GM21619 (cell line): ENCODE data around the gene ADGRG7.

Source experiments
- ATAC-seq: cut with Tn5 transposase; IDR thresholded peaks from one replicate; pipeline ENCODE4 v1.9.1; 2021; ENCODE audit not compliant: unreplicated experiment

The ADGRG7 gene

DNA sequence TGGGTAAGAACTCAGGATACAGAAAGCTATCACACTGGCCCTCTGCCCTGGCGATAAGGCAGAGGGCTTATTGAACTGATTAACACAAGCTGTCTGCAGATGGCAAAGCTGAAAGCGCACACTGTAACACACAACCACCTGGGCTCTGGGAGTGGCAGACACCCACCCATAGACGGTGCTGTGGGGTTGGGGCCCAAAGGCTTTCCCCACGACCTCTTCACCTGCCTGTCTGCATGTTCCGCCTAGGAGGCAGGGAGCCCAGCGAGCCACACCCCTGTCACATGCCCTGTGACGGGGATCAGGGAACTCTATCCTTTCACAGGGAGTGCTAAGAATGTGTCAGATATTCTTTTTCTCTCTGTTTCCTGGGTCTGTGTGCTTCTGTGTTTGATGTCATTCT is 87.8 kb downstream of the ADGRG7 start:
- no peak for ATAC-seq

DNA sequence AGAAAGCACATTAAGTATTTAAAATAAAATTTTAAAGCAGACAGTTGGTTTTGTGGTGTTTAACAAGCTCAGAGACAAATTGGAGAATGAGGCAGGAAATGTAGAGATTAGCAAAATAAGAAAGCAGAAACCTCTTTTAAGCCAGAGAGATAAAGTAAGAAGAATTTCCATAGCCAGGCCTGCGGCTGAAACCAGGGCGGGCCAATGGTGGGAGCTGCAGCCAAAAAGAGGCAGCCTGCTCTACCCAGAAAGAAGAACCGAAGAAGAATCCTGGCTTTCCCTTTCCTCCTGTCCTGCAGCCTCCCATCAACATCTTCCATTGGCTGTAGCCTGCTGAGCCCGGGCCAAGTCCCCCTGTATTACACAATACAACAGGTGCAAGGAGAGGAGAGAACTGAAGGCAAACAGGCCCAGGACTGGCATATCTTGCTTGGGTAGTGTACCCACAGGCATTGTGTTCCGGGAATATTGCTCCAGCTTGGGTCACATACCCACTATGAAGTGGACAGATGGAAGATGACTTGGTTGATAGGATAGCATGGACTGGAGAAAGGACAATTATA is 88.4 kb downstream of the ADGRG7 start:
- no peak for ATAC-seq

DNA sequence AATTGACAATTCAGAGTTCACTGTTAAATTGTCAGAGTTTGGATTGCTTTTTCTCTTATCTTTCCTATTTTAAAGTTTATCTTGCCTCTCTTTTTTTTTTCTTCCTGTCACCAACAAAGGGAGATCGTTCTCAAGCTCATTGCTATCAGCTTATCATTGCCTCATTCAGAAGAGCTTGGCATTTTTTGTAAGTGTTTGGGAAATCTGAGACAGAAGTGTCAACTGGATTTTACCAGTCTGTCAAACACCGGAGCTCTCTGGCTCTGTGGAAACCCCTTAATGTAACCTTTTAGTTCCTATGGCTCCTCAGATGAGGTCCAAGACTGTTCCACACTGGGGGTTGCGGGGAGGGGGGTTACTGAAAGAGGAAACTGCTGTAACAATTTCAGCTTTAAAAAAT is 89.3 kb downstream of the ADGRG7 start:
- no peak for ATAC-seq

DNA sequence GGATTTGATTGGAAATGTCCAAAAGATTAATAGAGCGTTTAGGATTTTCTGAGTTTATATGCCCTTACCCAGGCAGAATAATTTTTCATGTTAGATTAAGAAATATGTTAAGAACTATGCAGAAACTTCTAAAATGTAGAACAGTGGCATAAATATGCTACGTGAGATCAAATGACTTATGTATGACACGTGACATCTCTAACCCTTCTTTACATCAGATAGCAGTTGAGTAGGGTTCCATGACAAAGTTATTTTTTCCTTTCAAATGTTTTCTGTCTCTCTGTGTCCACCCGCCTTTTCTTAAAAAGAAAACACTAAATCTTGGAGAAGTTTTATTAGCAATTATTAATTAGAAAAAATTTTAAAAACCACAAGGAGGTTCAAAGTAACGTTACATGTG is 91.3 kb downstream of the ADGRG7 start:
- ATAC-seq: no peak

DNA sequence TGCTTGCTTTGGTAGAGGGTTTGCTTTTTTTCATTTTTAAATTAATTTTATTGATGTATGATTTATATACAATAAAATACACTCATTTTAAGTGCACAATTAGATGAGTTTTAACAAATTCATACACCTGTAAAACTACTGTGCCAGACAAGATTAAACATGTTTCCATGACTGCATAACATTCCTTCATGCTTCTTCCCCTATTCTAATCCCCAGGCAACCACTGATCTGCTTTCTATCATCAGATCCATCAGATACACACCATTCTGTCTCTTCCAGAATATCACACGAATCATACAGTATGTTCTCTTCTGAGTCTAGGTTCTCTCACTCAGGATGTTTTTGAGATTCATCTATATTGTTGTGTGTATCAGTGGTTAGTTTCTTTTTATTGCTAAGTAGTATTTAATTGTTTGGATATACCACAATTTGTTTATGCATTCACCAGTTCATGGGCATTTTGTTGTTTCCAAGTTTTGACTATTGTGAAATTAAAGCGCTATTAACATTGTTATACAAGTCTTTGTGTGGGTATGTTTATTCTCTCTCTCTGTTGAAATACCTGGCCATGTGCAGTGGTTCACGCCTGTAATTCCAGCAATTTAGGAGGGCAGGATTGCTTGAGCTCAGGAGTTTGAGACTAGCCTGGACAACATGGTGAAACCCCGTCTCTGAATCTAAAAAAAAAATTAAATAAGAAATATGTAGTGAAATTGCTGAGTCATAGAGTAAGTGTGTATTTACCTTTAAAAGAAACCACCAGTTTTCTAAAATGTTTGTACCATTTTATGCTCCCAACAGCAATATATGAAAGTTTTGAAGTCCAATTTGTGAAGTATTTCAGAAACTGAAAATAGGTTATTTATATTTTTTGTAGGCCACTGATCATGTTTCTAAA is 92.9 kb downstream of the ADGRG7 start:
- ATAC-seq: no peak

DNA sequence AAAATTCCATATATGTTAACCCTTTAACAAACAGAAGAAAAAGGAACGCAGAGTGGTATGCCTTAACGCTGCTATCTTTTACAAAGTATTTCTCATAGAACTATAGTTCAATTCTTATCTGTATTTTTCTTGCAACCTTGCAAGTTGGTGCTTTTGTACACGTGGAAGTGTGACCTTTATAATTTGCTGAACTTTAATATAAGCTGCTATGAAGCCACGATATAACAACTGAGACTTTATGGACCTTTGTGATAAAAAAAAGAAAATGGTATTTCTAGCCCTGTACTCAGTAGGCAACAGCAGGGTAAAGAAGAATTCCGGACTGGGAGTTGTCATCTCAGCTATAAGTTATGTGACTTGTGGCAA is 93.6 kb downstream of the ADGRG7 start:
- ATAC-seq: no peak

DNA sequence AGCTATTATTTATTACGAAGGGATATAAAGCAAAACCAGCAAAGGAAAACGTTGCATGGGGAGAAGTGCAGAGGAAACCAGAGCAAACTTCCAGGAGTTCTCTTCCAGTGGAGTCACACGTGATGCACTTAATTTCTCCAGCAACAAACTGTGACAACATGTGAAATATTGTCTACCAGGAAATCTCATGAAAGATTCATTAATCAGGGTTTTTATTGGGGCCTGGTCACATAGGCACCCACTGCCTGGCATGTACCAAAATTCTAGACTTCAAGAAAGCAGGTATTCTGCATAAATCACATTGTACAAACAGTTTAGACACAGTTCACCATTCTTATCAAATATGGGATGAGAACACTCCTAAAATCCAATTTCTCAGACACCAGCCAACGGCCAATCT is 94.5 kb downstream of the ADGRG7 start:
- ATAC-seq: no peak

DNA sequence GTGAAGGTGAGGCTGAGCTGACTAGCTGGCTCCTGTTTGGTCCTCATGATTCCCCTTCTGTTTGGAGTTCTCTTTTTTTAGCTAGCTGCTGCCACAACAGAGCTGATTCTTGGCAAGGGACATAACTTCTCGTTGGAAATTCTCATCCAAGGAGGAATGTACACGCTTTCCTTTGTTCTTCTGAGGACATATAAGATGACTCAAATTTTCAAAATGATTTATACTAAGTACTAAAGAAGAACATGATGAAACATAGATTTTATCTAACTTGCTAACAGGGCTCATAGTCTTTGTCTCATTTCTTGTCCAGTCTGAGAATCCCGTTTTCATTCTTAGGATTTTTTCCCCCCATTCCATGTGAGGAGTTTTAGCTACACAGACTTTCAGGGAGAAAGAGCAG is 97.0 kb downstream of the ADGRG7 start:
- ATAC-seq: no peak

DNA sequence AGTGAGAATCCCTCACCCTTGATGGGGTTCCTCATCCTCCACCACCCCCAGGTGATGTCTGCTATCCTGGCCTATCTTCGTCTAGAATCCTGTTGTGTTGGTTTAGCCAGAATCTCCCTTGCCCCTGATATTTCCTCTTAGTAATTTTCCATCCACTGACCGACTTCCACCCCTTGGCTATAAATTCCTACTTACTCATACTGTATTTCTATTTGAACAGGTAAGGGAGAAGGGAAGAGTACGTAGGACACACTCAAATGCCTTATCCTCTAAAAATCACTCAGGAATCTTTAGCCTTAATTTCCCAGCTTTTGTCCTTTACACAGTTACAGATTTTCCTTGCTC is 99.2 kb downstream of the ADGRG7 start:
- no peak for ATAC-seq

DNA sequence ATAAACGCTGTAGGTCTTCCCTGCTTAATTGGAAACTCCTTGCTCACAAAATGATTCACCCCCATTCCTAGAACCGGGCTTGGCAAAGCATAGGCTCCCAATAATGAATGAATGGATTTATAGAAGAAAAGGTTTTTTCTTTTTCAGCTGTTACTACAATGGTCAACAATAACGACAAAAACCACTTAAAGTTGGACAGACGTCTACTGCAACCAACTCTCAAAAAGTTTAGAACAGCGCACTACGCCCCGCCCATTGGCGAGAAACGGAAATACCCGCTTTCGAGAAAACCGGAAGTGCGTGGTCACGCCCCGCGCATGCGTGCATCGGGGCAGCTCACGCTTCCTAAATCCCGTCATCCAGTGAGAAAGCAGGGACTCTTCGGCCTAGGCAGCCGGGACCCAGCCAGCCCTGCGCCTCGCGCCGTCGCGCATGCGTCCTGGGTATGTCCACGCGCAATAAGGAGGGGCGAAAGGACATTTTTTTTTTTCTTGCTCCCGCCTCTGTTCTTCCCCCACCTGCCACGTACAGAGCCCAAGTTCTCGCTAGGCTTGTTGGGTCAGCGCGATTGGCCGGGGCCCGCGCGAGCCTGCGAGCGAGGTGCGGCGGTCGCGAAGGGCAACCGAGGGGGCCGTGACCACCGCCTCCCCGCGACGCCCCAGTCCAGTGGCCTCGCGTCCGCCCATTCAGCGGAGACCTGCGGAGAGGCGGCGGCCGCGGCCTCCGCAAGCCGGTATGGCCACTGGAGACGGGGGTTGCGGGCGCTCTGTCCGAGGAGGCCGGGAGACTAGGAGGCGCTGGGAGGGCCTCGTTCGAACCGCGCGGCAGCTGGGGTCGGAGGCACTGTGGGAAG is 99.8 kb downstream of the ADGRG7 start, which contains the start of gene TFG:
Gene TFG (plus strand): TSS at position 506 of the 853 bp plus-strand sequence. CDS start 4,192 bp downstream, outside the sequence.
- ATAC-seq: peak; percentile 92

DNA sequence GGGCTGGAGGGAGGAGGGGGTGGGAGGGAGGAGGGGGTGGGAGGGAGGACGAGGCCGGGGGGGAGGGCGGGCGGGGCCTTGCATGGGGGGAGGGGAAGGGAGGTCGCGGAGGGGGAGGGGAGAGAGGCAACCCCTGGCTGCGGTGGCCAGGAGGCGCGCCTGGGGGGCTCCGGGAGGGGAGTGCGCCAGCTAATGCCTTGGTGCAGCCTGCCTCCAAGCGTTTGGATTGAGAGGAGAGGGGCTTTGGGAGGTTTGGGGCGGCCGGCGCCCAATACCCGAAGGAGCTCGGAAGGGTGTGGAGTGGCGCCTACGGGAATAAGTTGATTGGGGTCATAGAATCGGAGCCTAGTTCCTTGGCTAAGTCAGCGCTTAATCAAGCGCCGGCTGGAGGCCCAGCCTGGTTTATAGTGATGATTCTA is 100.5 kb downstream of the ADGRG7 start:
- ATAC-seq: no peak

DNA sequence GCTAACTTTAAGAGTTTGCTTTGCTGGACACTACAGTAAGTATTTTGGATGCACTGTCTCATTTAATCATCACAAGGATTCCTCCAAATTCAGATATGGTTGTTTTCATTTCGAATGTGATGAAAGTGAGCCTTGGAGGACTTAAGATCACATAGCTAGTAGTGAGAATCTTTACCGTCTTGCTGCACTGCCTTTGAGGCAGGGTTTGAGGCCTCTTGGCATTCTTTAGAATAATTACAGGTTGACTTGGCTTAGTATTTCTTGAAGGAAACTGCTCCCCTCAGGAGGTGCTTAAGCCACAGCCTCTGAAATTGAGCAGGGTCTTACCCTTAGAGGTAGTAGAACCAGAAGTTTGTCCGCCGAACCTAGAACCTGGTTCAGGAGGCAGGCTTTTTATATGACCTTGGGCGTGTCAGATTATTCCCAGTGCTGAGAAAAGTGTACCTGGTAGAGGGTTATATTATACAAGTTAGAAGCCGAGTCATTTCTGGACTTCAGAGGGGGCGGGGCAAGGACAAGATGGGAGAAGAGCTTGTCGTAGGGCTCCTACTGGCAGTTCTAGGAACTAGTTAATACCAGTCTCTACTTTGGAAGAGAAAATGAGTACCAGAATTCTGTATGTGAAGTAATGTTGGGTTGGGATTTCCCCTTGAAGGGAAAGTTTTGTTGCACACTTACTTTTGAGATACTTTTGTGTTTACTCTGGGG is 101.0 kb downstream of the ADGRG7 start:
- ATAC-seq: peak; percentile 31

DNA sequence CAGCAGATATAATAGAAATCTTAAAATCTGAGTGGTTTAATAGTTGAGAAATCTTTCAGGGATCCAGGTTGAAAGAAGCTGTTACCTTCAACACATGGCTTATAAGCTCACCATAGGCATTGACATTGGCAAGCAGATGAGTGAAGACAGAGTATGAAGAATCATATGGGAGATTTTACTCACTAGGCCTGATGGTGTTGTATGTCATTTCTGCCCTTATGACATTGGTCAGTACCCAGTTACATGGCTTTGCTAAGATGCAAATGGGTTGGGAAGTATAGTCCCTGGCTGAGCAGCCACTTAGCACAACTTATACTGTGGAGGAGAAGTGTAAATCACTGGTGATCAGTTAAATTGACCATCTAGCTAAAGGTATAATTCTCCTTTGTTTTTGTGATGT is 105.8 kb downstream of the ADGRG7 start:
- ATAC-seq: no peak

DNA sequence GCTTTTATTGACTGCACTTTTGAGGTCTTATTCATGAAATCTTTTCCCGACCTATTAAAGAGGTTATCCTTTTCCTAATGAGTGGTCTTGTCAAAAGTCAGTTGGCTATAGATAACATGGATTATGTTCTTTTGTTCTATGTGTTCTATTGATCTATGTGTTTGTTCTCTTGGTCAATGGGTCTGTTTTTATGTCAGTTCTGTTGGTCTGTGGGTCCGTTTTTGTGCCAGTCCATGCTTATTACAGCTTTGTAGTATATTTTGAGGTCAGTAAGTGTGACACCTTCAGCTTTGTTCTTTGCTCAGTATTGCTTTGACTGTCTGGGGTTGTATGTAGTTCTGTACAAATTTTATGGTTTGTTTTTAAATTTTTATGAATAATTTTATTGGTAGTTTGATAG is 107.7 kb downstream of the ADGRG7 start:
- no peak for ATAC-seq

DNA sequence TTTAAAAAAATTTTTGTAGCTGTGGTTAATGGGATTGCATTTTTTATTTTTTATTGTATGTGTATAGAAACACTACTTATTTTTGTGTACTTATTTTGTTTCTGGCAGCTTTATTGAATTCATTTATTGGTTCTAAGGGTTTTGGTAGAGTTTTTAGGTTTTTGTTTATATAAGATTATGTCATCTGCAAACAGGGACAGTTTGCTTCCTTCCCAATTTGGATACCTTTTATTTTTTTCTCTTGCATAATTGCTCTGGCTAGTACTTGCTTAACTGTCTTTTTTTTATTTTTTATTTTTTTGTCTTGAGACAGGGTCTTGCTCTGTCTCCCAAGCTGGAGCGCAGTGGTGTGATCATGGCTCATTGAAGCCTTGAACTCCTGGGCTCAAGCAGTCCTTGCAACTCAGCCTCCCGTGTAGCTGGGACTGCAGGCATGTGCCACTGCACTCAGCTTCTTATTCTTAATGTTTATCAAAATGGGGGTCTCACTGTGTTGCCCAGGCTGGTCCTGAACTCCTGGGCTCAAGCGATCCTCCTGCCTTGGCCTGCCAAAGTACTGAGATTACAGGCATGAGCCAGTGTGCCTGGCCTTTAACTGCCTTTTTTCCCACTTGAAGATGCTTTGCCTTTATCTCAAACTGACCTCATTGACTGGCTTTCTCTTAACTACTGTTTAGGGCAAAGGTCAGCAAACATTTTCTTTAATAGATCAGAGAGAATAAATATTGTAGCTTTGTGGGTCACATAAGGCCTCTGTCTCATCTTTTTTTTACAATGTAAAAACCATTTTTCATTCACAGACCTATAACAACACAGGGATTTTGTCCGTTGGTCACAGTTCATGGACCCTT is 108.5 kb downstream of the ADGRG7 start:
- no peak for ATAC-seq

DNA sequence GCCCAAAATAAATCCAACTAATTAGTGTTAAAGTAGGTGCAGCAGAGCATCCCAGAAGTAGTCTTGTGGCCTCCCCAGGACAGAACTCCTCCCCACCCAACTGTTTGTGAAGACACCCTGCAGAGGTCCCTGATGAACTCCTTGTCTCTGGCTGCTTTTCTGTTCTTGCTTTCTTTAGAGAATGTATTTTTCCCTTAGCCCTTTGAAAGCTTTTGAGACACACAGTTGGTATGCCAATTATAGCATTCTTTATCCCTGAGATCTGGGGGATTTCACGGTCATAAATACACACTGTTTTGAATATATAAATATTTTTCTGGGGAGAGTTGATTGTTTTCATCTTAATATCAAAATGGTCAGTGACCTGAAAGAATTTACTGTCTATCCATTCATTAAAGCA is 109.7 kb downstream of the ADGRG7 start:
- ATAC-seq: no peak

DNA sequence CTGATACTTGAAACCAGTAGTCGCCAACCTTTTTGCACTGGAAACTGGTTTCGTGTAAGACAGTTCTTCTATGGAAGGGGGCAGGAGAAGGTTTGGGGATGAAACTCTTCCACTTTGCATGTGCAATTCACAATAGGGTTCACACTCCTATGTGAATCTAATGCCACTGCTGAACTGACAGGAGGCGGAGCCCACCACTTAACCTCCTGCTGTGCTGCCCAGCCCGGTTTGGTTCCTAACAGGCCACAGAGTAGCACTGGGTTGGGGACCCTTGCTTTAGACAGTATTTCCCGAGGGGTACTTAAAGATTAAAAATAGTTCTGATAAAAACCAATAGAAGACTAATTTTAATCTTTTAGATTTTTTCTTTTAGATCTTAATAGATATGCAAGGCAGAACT is 111.0 kb downstream of the ADGRG7 start:
- ATAC-seq: no peak

DNA sequence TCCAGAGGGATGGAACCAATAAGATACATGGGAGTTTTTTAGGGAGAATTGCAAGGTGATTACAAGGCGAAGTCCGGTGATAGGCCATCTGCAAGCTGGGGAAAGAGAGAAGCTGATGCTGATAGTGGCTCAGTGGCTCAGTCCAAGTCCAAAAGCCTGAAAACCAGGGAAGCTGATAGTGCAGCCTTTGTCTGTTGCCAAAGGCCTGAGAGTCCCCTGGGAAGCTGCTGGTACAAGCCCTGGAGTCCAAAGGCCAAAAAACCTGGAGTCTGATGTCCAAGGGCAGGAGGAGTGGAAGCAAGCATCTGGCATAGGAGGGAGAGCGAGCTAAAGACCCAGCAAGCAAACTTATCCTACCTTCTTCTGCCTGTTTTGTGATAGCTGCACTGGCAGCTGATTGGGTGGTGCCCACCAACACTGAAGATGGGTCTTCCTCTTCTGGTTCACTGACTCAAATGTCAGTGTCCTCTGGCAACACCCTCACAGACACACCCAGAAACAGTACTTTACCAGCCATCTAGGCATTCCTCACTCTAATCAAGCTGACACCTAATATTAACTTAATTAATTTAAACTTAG is 116.6 kb downstream of the ADGRG7 start:
- no peak for ATAC-seq

DNA sequence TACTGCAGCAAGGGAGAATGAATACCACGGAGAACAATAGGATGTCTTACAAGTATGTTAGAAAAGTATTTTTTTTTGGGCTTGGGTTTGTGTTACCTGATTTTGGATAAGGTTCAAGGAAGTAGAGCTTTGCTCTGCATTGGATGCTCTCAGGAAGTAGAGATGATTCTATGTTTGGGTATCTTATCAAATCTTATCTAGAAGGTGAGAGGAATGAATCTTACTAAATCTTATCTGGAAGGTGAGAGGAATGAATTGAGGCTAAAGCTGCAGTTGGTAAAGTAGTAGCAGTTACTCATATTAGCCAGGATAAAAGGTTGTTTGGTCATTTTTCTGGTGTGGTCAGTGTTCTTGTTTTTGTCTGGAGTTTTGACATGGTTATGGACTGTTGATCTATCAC is 117.3 kb downstream of the ADGRG7 start:
- ATAC-seq: no peak

DNA sequence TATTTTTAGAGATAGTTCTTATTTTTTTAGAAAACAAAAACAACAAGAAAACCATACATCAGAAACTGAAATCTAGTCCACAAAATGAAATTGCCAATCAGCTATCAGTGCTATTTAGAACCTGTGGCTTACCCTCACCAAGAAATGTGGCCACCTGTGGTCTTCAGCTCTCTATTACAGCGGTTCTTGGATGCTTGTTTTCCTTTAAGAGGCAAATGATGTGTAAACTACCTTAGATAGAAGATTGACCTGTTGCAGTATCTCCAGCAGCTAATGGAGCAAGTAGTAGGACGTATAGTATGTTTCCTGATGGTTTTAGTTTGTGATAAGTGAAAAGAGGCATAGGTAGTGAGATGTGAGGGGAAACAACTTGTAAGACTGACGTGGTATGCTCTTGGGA is 121.1 kb downstream of the ADGRG7 start:
- ATAC-seq: no peak
